Right lung (tissue), 5 donors: ENCODE data around the gene ZC3H12C. TPM values are rescaled to one million over a fixed set of nuclear protein-coding genes. Genes with fewer than 3 reads are reported as not detected.
"Not testable (repeated sequence)": the region's sequence is repeated elsewhere in the genome, so short reads cannot be mapped to it uniquely, and the experiment has no call there.

Experiments
- DNase-seq, 2 donors: peaks; one replicate each; pipeline ENCODE4 v3.0.0-alpha.2; 2013
- polyA plus RNA-seq, 5 donors: library from polyadenylated mRNA; unstranded; fragments of 120-200 nt; gene quantifications; one replicate each; pipeline versions ENCODE4 v1.2.1 to v1.2.3, GENCODE V29; 2013; ENCODE audit warnings: inconsistent platforms in 1 of 5, low replicate concordance in 1 of 5; ENCODE audit not compliant: insufficient read length in 5 of 5, insufficient read depth in 1 of 5

The ZC3H12C gene
- polyA plus RNA-seq, 5 donors = 4.9 to 10.6 (median 10.0) TPM

- DNase-seq = not testable (repeated sequence)
Measured at GRCh38 chr11:110208678-110209312, 115.6 kb downstream of the ZC3H12C start.

- not testable (repeated sequence) for DNase-seq
Measured at GRCh38 chr11:110209313-110209694, 116.1 kb downstream of the ZC3H12C start.

GRCh38 chr11:110217223-110217877 lies 124.2 kb downstream of the ZC3H12C start:
- DNase-seq = no peak

GRCh38 chr11:110217936-110218335 lies 124.7 kb downstream of the ZC3H12C start:
- no peak for DNase-seq

- DNase-seq = no peak
Measured at GRCh38 chr11:110219006-110219785, 126.0 kb downstream of the ZC3H12C start.

Other genes with a start within 250 kb of the ZC3H12C start
- 100 to 1,000 TPM in 4 of 5 donors, 10 to 100 TPM in 1; 64.2 to 154 (median 137) TPM for gene RDX, start 203.2 kb downstream of the ZC3H12C start, polyA plus RNA-seq